ENCODE measurements around the gene USPL1.

GRCh38 chr13:30623392-30623791 is 5.7 kb downstream of the USPL1 start:
- TF ChIP-seq CTCF (conservative IDR thresholded peaks at IDR 0.05) (no peak), EZH2 (IDR thresholded peaks at IDR 0.05; ENCODE audit: low read depth) (no peak)
